Liver (tissue), 3 donors: ENCODE data around the gene ARL6IP4.

Experiments
- CTCF ChIP-seq: fragments of 150-350 bp; IDR thresholded peaks from 2 replicates; pipeline ENCODE4 v1.5.1; 2017; ENCODE audit warnings: improper control_type of control experiment, low read depth, low read length; ENCODE audit not compliant: missing input control
- GABPA ChIP-seq, 2 donors: IDR thresholded peaks in 1 of 2; conservative IDR thresholded peaks in 1 of 2; 2 replicates each; pipeline ENCODE4 v1.6.1; 2016; ENCODE audit warnings: antibody characterized with exemption in 2 of 2, mild to moderate bottlenecking in 1 of 2, moderate library complexity in 1 of 2
- RAD21 ChIP-seq, 2 donors: IDR thresholded peaks; 2 replicates each; pipeline ENCODE4 v1.6.1; 2016; ENCODE audit warnings: antibody characterized with exemption in 2 of 2, mild to moderate bottlenecking in 2 of 2
- RXRA ChIP-seq, 2 donors: IDR thresholded peaks; 2 replicates each; pipeline ENCODE4 v1.6.1; 2017 to 2018; ENCODE audit warnings: antibody characterized with exemption in 2 of 2, mild to moderate bottlenecking in 1 of 2
- SP1 ChIP-seq: IDR thresholded peaks from 2 replicates; pipeline ENCODE4 v1.6.1; 2018; ENCODE audit warnings: antibody characterized with exemption, mild to moderate bottlenecking
- donor health status: healthy.
- donor health status: healthy.

- TF ChIP-seq RXRA (IDR thresholded peaks at IDR 0.05) (no peak), CTCF (no peak), RAD21 (IDR thresholded peaks at IDR 0.05) (no peak), SP1 (no peak), GABPA (IDR thresholded peaks at IDR 0.05 in 1 of 2, conservative IDR thresholded peaks at IDR 0.05 in 1 of 2) (no peak)
Observed at GRCh38 chr12:123010681-123011080, 30.2 kb downstream of the ARL6IP4 start.
